Keratinocyte (primary cell): ENCODE results near the gene SGMS2. TPM values are rescaled to one million over a fixed set of nuclear protein-coding genes. Genes with fewer than 3 reads are reported as not detected.
A peak's percentile ranks its signal among the peaks of the same experiment; 100 is the strongest.

Source experiments
- DNase-seq: peaks from one replicate; pipeline ENCODE4 v3.0.0-alpha.2; 2011; ENCODE audit warnings: low read depth, missing footprints, low spot score
- FAIRE-seq: peaks from 2 replicates; lab custom pipeline; 2011; peaks lifted over from hg19 to GRCh38; lab: Jason Lieb, UNC
- H2AFZ ChIP-seq: 2 replicates; pipeline ENCODE4 v1.6.0; 2012; ENCODE audit warnings: low read length, control low read depth, inconsistent platforms; ENCODE audit not compliant: control insufficient read depth
- H3K27ac ChIP-seq: 2 replicates; pipeline ENCODE4 v1.5.1; 2011; ENCODE audit warnings: low read length; ENCODE audit not compliant: control insufficient read depth, insufficient read depth
- H3K27me3 ChIP-seq: 3 replicates; pipeline ENCODE4 v1.6.0; 2011; ENCODE audit warnings: low read length; ENCODE audit not compliant: control insufficient read depth, insufficient read depth; ENCODE audit errors: extremely low read depth
- H3K36me3 ChIP-seq, 2 experiments: 2 replicates in 1 of 2; 3 replicates in 1 of 2; pipeline ENCODE4 v1.5.1; 2011; ENCODE audit warnings: low read length in 2 of 2, mild to moderate bottlenecking in 1 of 2; ENCODE audit not compliant: control insufficient read depth in 2 of 2, insufficient read depth in 2 of 2; ENCODE audit errors: extremely low read depth in 1 of 2
- H3K4me1 ChIP-seq: 3 replicates; pipeline ENCODE4 v1.5.1; 2011; ENCODE audit warnings: low read length; ENCODE audit not compliant: control insufficient read depth, insufficient read depth; ENCODE audit errors: extremely low read depth
- H3K4me2 ChIP-seq: 3 replicates; pipeline ENCODE4 v1.6.0; 2011; ENCODE audit warnings: low read depth, low read length; ENCODE audit not compliant: control insufficient read depth, insufficient read depth; ENCODE audit errors: extremely low read depth
- H3K4me3 ChIP-seq, 3 experiments: fragments of 200-600 bp in 1 of 3; sonication (generic) in 1 of 3; 2 replicates in 2 of 3; 3 replicates in 1 of 3; pipeline ENCODE4 v1.5.1; 2011 to 2016; ENCODE audit warnings: low read length in 3 of 3, mild to moderate bottlenecking in 3 of 3, control low read depth in 2 of 3, inconsistent platforms in 1 of 3, low read depth in 1 of 3, mixed read lengths in 1 of 3, mixed run types in 1 of 3, moderate library complexity in 1 of 3; ENCODE audit not compliant: control insufficient read depth in 2 of 3, insufficient read depth in 2 of 3; ENCODE audit errors: extremely low read depth in 1 of 3
- H3K79me2 ChIP-seq: 2 replicates; pipeline ENCODE4 v1.6.0; 2012; ENCODE audit warnings: low read length; ENCODE audit not compliant: control insufficient read depth, insufficient read depth
- H3K9ac ChIP-seq: 3 replicates; pipeline ENCODE4 v1.6.0; 2011; ENCODE audit warnings: low read length; ENCODE audit not compliant: control insufficient read depth, insufficient read depth; ENCODE audit errors: extremely low read depth
- H3K9me1 ChIP-seq: 3 replicates; pipeline ENCODE4 v1.6.0; 2011; ENCODE audit warnings: low read length; ENCODE audit not compliant: control insufficient read depth, insufficient read depth; ENCODE audit errors: extremely low read depth
- H3K9me3 ChIP-seq: 2 replicates; pipeline ENCODE4 v1.5.1; 2012; ENCODE audit warnings: low read depth, low read length; ENCODE audit not compliant: control insufficient read depth
- H4K20me1 ChIP-seq: 3 replicates; pipeline ENCODE4 v1.6.0; 2011; ENCODE audit warnings: low read length; ENCODE audit not compliant: control insufficient read depth, insufficient read depth; ENCODE audit errors: extremely low read depth
- EZH2 ChIP-seq: IDR thresholded peaks from one replicate; pipeline ENCODE4 v1.6.1; 2012; ENCODE audit warnings: inconsistent platforms, mild to moderate bottlenecking, low read length, moderate library complexity
- dilution Hi-C: fragments of 300-500 bp; cut with MboI; formaldehyde crosslinking; loops from one replicate; pipeline ENCODE4 v1.7.0; 2020; ENCODE audit warnings: low sequenced_read_pairs; ENCODE audit not compliant: extremely low pct_ligation_motif_present
- polyA plus RNA-seq, 5 experiments: library from polyadenylated mRNA; depleted of rRNA in 3 of 5; stranded (reverse) in 3 of 5; stranded (forward) in 1 of 5; unstranded in 1 of 5; fragments of >200 nt; gene quantifications; 1 replicate in 1 of 5; 2 replicates in 3 of 5; 3 replicates in 1 of 5; pipeline versions ENCODE4 v1.2.1 to v1.2.3, GENCODE V29; 2011 to 2012; ENCODE audit warnings: missing spikeins in 2 of 5, low read depth in 1 of 5, low replicate concordance in 1 of 5
- TF ChIP-seq, protein P1 (sequence below), 3 experiments: IDR thresholded peaks in 1 of 3; conservative IDR thresholded peaks in 1 of 3; optimal IDR thresholded peaks in 1 of 3; 2 replicates in 2 of 3; 3 replicates in 1 of 3; pipeline versions ENCODE3 to v1.5.1; 2011; ENCODE audit warnings: low read length in 3 of 3, mild to moderate bottlenecking in 3 of 3, moderate library complexity in 2 of 3, control low read depth in 1 of 3, inconsistent platforms in 1 of 3; ENCODE audit not compliant: insufficient read depth in 2 of 3; ENCODE audit errors: extremely low read depth in 1 of 3

Gene SGMS2
- polyA plus RNA-seq, 1 donor (not counting 4 experiments of a cell fraction or from before 2014, with no cell fraction given) = 38.5 TPM

DNA sequence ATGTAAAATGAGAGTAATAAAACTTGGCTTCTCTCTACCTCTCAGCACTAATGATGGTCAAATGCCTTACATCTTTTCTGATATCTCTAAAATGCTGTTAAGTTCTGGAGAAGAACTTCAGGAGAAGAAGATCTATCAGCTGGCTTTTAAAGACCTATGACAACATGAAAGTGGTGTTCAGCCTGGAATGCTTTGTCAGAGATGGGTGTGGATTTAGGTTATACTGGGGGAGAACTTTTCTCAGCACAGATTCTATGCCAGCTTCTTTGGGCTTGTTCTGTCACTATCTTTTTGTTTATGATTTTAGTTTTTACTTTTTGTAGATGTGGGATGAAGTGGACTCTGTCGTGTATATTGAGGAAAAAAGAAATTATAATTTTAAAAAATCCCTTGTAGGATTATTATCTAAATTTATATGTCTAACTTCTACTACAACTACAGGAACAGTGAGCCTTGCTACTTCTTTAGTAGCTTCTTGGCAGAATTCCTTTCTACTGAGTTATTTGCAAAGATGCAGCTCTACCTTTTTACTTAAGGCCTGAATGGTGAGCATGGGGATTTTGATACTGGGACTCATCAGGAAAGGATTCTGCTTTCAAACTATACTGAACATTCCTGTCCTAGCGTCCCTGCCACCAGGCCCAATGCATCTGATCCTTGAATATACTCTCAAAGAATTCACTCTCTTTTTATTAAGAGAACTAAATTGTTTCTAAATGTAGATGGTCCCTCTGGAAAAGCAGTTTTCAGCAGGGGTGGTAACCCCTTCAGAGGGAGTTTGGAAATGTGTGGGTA lies 126.2 kb downstream of the SGMS2 start:
- H3K9me1 ChIP-seq = no peaks in the 10 kb centered on the region
- H3K4me1 ChIP-seq = peaks cover 8% of the 10 kb centered on the region
- no peak overlapping the region for H3K9ac ChIP-seq
- no peak overlapping the region for H3K4me3 ChIP-seq
- H3K36me3 ChIP-seq = no peaks in the 10 kb centered on the region
- H3K27me3 ChIP-seq = no peaks in the 10 kb centered on the region
- no peak overlapping the region for H3K27ac ChIP-seq
- H2AFZ ChIP-seq = no peak overlapping the region
- H3K4me2 ChIP-seq = no peak overlapping the region
- FAIRE-seq (no peak), DNase-seq (no peak)
- dilution Hi-C loops = no loop called here
- no peak for TF ChIP-seq EZH2
- TF ChIP-seq, protein P1, sequence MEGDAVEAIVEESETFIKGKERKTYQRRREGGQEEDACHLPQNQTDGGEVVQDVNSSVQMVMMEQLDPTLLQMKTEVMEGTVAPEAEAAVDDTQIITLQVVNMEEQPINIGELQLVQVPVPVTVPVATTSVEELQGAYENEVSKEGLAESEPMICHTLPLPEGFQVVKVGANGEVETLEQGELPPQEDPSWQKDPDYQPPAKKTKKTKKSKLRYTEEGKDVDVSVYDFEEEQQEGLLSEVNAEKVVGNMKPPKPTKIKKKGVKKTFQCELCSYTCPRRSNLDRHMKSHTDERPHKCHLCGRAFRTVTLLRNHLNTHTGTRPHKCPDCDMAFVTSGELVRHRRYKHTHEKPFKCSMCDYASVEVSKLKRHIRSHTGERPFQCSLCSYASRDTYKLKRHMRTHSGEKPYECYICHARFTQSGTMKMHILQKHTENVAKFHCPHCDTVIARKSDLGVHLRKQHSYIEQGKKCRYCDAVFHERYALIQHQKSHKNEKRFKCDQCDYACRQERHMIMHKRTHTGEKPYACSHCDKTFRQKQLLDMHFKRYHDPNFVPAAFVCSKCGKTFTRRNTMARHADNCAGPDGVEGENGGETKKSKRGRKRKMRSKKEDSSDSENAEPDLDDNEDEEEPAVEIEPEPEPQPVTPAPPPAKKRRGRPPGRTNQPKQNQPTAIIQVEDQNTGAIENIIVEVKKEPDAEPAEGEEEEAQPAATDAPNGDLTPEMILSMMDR (optimal IDR thresholded peaks at IDR 0.05 in 1 of 3, IDR thresholded peaks at IDR 0.05 in 1 of 3, conservative IDR thresholded peaks at IDR 0.05 in 1 of 3; ENCODE audit: extremely low read depth in 1 of 3, insufficient read depth in 2 of 3, low read length in 3 of 3) = no peak
- H3K9me3 ChIP-seq = no peaks in the 10 kb centered on the region
- H3K79me2 ChIP-seq = no peaks in the 10 kb centered on the region
- H4K20me1 ChIP-seq = no peaks in the 10 kb centered on the region

DNA sequence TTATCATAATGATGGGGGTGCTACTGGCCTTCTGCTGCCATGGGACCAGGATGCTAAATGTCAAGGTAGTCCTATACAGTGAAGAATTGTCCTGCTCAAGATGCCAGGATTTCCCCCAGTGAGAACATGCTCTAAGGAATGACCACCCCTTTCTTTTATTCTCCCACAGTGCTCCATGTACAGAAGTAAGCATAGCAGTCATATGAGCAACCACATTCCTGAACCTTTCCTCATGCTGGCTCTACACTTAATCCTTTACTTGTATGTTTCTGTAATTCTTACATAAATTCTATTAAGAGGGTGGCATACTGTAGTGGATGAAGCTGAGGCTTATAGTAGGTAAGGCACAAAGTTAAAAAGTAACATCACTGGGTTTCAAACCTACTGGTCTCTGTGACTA lies 126.8 kb downstream of the SGMS2 start:
- peaks cover 8% of the 10 kb centered on the region for H3K4me1 ChIP-seq
- TF ChIP-seq EZH2 = no peak
- TF ChIP-seq, protein P1 (optimal IDR thresholded peaks at IDR 0.05 in 1 of 3, IDR thresholded peaks at IDR 0.05 in 1 of 3, conservative IDR thresholded peaks at IDR 0.05 in 1 of 3; ENCODE audit: extremely low read depth in 1 of 3, insufficient read depth in 2 of 3, low read length in 3 of 3) = no peak
- no peaks in the 10 kb centered on the region for H3K9me1 ChIP-seq
- H3K9me3 ChIP-seq = no peaks in the 10 kb centered on the region
- no peaks in the 10 kb centered on the region for H3K79me2 ChIP-seq
- dilution Hi-C loops = no loop called here
- no peak overlapping the region for H3K4me2 ChIP-seq
- H4K20me1 ChIP-seq = no peaks in the 10 kb centered on the region
- no peak overlapping the region for H3K27ac ChIP-seq
- H3K4me3 ChIP-seq = no peak overlapping the region
- no peak for DNase-seq
- FAIRE-seq = peak; percentile 49
- H3K36me3 ChIP-seq = no peaks in the 10 kb centered on the region
- H3K9ac ChIP-seq = no peak overlapping the region
- H3K27me3 ChIP-seq = no peaks in the 10 kb centered on the region
- no peak overlapping the region for H2AFZ ChIP-seq
